Measurements from ENCODE around the gene SPIN1. TPM values are rescaled to one million over a fixed set of nuclear protein-coding genes. Genes with fewer than 3 reads are reported as not detected.

The SPIN1 gene
- polyA plus RNA-seq, 2 donors = 13.9 to 17.7 TPM

DNA sequence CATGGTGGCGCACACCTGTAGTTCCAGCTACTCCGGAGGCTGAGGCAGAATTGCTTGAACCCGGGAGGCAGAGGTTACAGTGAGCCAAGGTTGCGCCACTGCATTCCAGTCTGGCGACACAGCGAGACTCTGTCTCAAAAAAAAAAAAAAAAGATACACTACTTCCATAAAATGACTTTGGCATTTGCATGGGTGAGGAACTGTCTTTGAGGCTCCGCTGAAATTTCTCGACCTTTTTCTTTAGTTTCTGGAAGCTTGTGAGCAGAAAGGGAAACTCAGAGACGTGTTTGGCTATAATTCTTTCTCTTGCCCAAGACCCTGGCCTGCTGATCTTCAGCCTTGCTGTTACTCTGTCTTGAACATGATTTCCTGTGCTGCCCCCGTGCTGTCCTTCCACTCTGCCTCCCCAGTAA lies 37.3 kb downstream of the SPIN1 start:
- H3K27ac ChIP-seq (ENCODE audit: low read depth in 2 of 2, low read length in 1 of 2) = no peak overlapping the region

DNA sequence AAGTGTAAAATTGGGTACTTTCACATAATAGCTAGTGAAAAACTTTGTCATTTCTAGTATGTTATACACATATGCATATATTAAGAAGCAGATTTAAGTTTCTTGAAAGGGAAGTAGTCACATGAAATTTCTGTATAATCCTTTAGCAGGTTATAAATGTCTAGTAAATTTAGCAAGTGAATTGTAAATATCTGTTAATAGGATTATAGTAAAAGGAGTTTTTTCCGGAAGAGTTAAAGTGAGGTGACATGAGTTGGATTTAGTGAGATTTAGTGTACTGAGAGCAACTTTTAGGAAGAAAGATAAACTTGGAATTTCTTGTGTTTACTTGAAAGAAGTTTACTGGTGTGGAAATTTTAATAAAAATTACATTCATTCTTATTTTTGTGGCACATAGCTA lies 38.4 kb downstream of the SPIN1 start:
- WGBS, 2 donors = 72 to 74% methylated on average over 1 of the region's 1 CpG
- peaks cover 0 to 6% of the 10 kb centered on the region in 2 donors for H3K36me3 ChIP-seq (ENCODE audit: control insufficient read depth in 2 of 2, insufficient read depth in 2 of 2, low read length in 1 of 2)

More for the DNA sequence above, 37.3 kb downstream of the SPIN1 start:
- Histone ChIP-seq H3K4me3 (ENCODE audit: low read depth in 1 of 2, low read length in 2 of 2) (no peak overlapping the region), H3K9me3 (ENCODE audit: control insufficient read depth in 2 of 2, insufficient read depth in 1 of 2, low read depth in 1 of 2, low read length in 1 of 2) (peaks cover 0 to 3% of the 10 kb centered on the region in 2 donors), H3K36me3 (ENCODE audit: control insufficient read depth in 2 of 2, insufficient read depth in 2 of 2, low read length in 1 of 2) (peaks cover 0 to 10% of the 10 kb centered on the region in 2 donors), H3K27me3 (ENCODE audit: control insufficient read depth in 1 of 2, insufficient read depth in 2 of 2, low read length in 2 of 2) (no peaks in the 10 kb centered on the region), H3K4me1 (ENCODE audit: control insufficient read depth in 2 of 2, insufficient read depth in 2 of 2, low read length in 1 of 2) (peaks cover 0 to 2% of the 10 kb centered on the region in 2 donors)
- 76 to 80% methylated on average over 10 of the region's 10 CpGs for WGBS, 2 donors

DNA sequence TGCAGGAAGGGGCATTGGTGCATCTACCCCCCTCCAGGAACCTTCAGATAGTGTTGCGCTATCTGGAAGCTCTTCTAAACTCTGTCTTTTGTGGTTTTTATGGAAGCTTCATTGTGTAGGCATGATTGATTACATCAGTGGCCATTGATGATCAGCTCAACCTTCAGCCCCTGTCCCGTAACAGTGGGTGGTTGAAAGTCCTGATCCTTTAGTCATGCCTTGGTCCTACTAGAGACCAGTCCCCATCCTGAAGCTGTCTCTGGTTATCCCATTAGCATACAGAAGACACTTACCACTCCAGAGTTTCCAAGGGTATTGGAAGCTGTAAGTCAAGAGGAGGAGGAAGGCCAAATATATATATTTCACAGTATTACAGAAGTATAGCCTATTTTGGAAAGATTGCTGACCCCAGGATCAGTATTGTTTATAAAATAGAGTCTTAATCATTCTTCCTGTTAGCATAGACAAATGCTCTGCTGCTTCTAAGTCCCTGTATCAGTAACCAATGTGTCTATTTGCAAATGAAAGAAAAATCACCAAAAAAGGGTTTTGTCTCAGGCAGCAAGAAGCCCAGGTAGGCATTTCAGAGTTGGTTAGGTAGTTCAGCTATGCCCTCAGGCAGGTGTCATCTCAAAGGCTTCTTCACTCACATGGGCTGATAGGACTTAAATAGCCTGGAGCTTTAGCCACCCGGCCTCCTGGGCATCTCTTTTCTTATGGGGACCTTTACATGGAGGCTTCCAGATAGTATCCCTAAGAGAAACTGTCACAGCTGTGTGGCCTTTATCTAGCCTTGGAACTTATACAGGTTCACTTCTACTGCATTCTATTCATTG lies 41.6 kb downstream of the SPIN1 start:
- peaks cover 0 to 3% of the 10 kb centered on the region in 2 donors for H3K36me3 ChIP-seq (ENCODE audit: control insufficient read depth in 2 of 2, insufficient read depth in 2 of 2, low read length in 1 of 2)

More for the DNA sequence above, 38.4 kb downstream of the SPIN1 start:
- H3K4me1 ChIP-seq (ENCODE audit: control insufficient read depth in 2 of 2, insufficient read depth in 2 of 2, low read length in 1 of 2) = peaks cover 0 to 2% of the 10 kb centered on the region in 2 donors
- no peak overlapping the region for H3K27ac ChIP-seq (ENCODE audit: low read depth in 2 of 2, low read length in 1 of 2)
- H3K9me3 ChIP-seq (ENCODE audit: control insufficient read depth in 2 of 2, insufficient read depth in 1 of 2, low read depth in 1 of 2, low read length in 1 of 2) = no peaks in the 10 kb centered on the region
- H3K27me3 ChIP-seq (ENCODE audit: control insufficient read depth in 1 of 2, insufficient read depth in 2 of 2, low read length in 2 of 2) = no peaks in the 10 kb centered on the region
- no peak overlapping the region for H3K4me3 ChIP-seq (ENCODE audit: low read depth in 1 of 2, low read length in 2 of 2)

DNA sequence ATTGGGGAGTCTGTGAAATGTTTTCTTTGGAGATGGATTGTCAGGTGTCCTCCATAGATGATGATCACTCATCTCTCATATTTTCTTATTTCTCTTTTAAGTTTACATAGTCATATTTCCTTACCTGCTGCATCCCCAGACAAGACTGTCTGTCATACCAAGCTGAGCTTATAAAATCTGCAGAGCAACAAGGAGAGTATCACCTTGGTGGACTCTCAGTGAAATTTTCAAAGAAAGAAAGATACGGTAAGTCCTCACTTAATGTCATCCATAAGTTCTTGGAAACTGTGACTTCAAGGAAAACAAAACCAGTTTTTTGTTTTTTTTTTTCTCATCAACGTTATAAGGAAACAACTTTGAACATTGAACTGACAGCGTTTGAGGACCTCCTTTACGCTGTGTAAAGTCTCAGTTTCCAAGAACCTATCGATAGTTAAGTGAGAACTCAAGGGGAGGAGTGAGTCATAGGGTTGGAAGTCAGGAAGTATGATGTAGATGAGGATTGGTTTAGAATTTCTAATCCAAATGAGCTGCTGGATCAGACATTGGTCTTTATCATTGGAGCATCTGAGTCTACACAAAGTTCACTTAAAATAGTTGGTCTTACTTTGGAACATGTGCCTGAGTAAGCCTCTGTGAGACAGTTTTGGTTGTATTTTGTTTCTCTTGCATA lies 45.5 kb downstream of the SPIN1 start:
- Histone ChIP-seq H3K27me3 (ENCODE audit: control insufficient read depth in 1 of 2, insufficient read depth in 2 of 2, low read length in 2 of 2) (no peaks in the 10 kb centered on the region), H3K27ac (ENCODE audit: low read depth in 2 of 2, low read length in 1 of 2) (no peak overlapping the region), H3K4me1 (ENCODE audit: control insufficient read depth in 2 of 2, insufficient read depth in 2 of 2, low read length in 1 of 2) (no peaks in the 10 kb centered on the region), H3K4me3 (ENCODE audit: low read depth in 1 of 2, low read length in 2 of 2) (no peak overlapping the region), H3K9me3 (ENCODE audit: control insufficient read depth in 2 of 2, insufficient read depth in 1 of 2, low read depth in 1 of 2, low read length in 1 of 2) (no peaks in the 10 kb centered on the region), H3K36me3 (ENCODE audit: control insufficient read depth in 2 of 2, insufficient read depth in 2 of 2, low read length in 1 of 2) (peaks cover 2 to 3% of the 10 kb centered on the region in 2 donors)
- WGBS, 2 donors = 77 to 86% methylated on average over 5 of the region's 5 CpGs

More for the DNA sequence above, 41.6 kb downstream of the SPIN1 start:
- Histone ChIP-seq H3K27me3 (ENCODE audit: control insufficient read depth in 1 of 2, insufficient read depth in 2 of 2, low read length in 2 of 2) (no peaks in the 10 kb centered on the region), H3K27ac (ENCODE audit: low read depth in 2 of 2, low read length in 1 of 2) (no peak overlapping the region), H3K4me3 (ENCODE audit: low read depth in 1 of 2, low read length in 2 of 2) (no peak overlapping the region), H3K9me3 (ENCODE audit: control insufficient read depth in 2 of 2, insufficient read depth in 1 of 2, low read depth in 1 of 2, low read length in 1 of 2) (no peaks in the 10 kb centered on the region), H3K4me1 (ENCODE audit: control insufficient read depth in 2 of 2, insufficient read depth in 2 of 2, low read length in 1 of 2) (peaks cover 0 to 2% of the 10 kb centered on the region in 2 donors)
- 89 to 92% methylated on average over 3 of the region's 3 CpGs for WGBS, 2 donors

DNA sequence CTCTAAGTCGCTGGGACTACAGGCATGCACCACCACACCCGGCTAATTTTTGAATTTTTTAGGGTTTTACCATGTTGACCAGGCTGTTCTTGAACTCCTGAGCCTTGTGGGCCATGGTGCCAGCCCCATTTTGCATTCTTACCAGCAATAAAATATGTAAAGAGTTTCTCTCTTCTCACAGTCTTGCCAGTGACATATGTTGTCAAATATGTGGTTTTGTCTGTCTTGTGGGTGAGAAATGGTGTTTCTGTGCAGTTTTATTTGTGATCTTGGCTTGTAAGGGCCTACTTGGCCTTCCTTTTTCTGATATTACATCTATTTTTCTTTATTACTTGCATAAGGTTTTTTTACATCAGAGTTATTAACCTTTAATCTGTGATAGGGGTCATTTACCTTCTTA lies 47.1 kb downstream of the SPIN1 start:
- no peaks in the 10 kb centered on the region for H3K27me3 ChIP-seq (ENCODE audit: control insufficient read depth in 1 of 2, insufficient read depth in 2 of 2, low read length in 2 of 2)
- peaks cover 0 to 3% of the 10 kb centered on the region in 2 donors for H3K36me3 ChIP-seq (ENCODE audit: control insufficient read depth in 2 of 2, insufficient read depth in 2 of 2, low read length in 1 of 2)
- H3K9me3 ChIP-seq (ENCODE audit: control insufficient read depth in 2 of 2, insufficient read depth in 1 of 2, low read depth in 1 of 2, low read length in 1 of 2) = no peaks in the 10 kb centered on the region
- 93 to 98% methylated on average over 2 of the region's 2 CpGs for WGBS, 2 donors
- no peak overlapping the region for H3K4me3 ChIP-seq (ENCODE audit: low read depth in 1 of 2, low read length in 2 of 2)
- no peak overlapping the region for H3K27ac ChIP-seq (ENCODE audit: low read depth in 2 of 2, low read length in 1 of 2)
- H3K4me1 ChIP-seq (ENCODE audit: control insufficient read depth in 2 of 2, insufficient read depth in 2 of 2, low read length in 1 of 2) = no peaks in the 10 kb centered on the region

DNA sequence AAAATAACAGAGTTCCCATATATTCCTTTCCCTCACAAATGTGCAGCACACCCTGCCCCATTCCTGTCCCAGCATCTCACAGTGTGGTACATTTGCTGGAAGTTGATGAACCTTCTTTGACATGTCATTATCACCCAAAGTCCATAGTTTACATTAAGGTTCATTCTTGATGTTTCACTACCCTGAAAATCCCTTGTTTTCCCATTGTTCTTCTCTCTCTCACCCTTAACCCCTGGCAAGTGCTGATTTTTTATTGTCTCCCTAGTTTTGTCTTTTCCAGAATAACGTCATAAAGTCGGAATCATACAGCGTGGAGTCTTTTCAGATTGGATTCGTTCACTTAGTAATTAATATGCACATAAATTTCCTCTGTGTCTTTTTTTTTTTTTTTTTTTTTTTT lies 48.1 kb downstream of the SPIN1 start:
- H3K4me1 ChIP-seq (ENCODE audit: control insufficient read depth in 2 of 2, insufficient read depth in 2 of 2, low read length in 1 of 2) = no peaks in the 10 kb centered on the region
- H3K4me3 ChIP-seq (ENCODE audit: low read depth in 1 of 2, low read length in 2 of 2) = no peak overlapping the region
- H3K36me3 ChIP-seq (ENCODE audit: control insufficient read depth in 2 of 2, insufficient read depth in 2 of 2, low read length in 1 of 2) = peaks cover 0 to 3% of the 10 kb centered on the region in 2 donors
- no peak overlapping the region for H3K27ac ChIP-seq (ENCODE audit: low read depth in 2 of 2, low read length in 1 of 2)
- WGBS, 2 donors = 98 to 100% methylated on average over 4 of the region's 4 CpGs
- H3K27me3 ChIP-seq (ENCODE audit: control insufficient read depth in 1 of 2, insufficient read depth in 2 of 2, low read length in 2 of 2) = no peaks in the 10 kb centered on the region
- no peaks in the 10 kb centered on the region for H3K9me3 ChIP-seq (ENCODE audit: control insufficient read depth in 2 of 2, insufficient read depth in 1 of 2, low read depth in 1 of 2, low read length in 1 of 2)

DNA sequence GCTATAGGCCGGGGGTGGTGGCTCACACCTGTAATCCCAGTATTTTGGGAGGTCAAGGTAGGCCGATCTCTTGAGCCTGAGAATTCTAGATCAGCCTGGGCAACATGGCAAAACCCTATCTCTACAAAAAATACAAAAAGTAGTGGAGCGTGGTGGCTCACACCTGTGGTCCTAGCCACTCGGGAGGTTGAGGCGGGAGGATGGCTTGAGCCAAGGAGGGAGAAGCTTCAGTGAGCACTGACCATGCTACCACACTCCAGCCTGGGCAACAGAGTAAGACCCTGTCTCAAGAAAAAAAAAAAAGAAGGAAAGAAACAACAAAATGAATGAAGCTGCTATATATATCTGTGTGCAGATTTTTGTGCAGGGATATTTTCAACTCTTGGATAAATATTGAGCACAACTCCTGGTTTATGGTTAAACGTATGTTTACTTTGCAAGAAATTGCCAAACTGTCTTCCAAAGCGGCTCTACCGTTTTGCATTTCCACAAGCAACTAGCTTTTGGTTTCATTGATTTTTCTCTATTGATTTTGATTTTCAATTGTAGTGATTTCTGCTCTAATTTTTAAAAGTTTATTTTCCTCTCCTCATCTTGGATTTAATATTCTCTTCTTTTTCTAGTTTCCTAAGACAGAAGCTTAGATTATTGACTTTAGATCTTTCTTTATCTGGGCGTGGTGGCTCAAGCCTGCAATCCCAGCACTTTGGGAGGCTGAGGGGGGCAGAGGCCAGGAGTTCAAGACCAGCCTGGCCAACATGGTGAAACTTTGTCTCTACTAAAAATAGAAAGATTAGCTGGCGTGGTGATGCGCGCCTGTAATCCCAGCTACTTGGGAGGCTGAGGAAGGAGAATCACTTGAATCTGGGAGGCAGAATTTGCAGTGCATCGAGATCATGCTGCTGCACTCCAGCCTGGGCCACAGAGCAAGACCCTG lies 49.2 kb downstream of the SPIN1 start:
- 94 to 98% methylated on average over 13 of the region's 13 CpGs for WGBS, 2 donors
- H3K9me3 ChIP-seq (ENCODE audit: control insufficient read depth in 2 of 2, insufficient read depth in 1 of 2, low read depth in 1 of 2, low read length in 1 of 2) = no peaks in the 10 kb centered on the region
- H3K4me3 ChIP-seq (ENCODE audit: low read depth in 1 of 2, low read length in 2 of 2) = no peak overlapping the region
- peaks cover 0 to 3% of the 10 kb centered on the region in 2 donors for H3K36me3 ChIP-seq (ENCODE audit: control insufficient read depth in 2 of 2, insufficient read depth in 2 of 2, low read length in 1 of 2)
- no peaks in the 10 kb centered on the region for H3K27me3 ChIP-seq (ENCODE audit: control insufficient read depth in 1 of 2, insufficient read depth in 2 of 2, low read length in 2 of 2)
- no peaks in the 10 kb centered on the region for H3K4me1 ChIP-seq (ENCODE audit: control insufficient read depth in 2 of 2, insufficient read depth in 2 of 2, low read length in 1 of 2)
- no peak overlapping the region for H3K27ac ChIP-seq (ENCODE audit: low read depth in 2 of 2, low read length in 1 of 2)

DNA sequence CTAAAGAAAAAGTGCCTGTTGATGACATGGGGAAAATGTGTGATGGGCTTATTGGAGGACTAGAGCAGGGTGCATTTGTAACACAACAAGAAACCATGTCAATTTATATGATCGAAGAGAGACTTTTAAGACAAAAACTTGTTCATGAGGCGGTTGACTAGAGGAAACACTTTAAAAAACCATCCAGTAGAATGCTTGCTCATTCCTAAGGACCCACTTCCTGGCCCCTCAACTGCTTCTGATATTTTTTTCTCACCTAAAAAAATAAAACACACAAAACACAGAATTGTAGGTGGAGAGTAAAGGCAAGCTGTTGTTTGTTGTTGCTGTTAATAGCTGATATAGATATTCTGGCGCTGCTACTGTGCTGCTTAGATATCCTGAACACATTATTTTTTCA lies 50.6 kb downstream of the SPIN1 start:
- H3K36me3 ChIP-seq (ENCODE audit: control insufficient read depth in 2 of 2, insufficient read depth in 2 of 2, low read length in 1 of 2) = peaks cover 0 to 5% of the 10 kb centered on the region in 2 donors
- 90 to 94% methylated on average over 3 of the region's 3 CpGs for WGBS, 2 donors

More for the DNA sequence above, 50.6 kb downstream of the SPIN1 start:
- H3K27me3 ChIP-seq (ENCODE audit: control insufficient read depth in 1 of 2, insufficient read depth in 2 of 2, low read length in 2 of 2) = no peaks in the 10 kb centered on the region
- no peak overlapping the region for H3K4me3 ChIP-seq (ENCODE audit: low read depth in 1 of 2, low read length in 2 of 2)
- no peaks in the 10 kb centered on the region for H3K4me1 ChIP-seq (ENCODE audit: control insufficient read depth in 2 of 2, insufficient read depth in 2 of 2, low read length in 1 of 2)
- no peaks in the 10 kb centered on the region for H3K9me3 ChIP-seq (ENCODE audit: control insufficient read depth in 2 of 2, insufficient read depth in 1 of 2, low read depth in 1 of 2, low read length in 1 of 2)
- H3K27ac ChIP-seq (ENCODE audit: low read depth in 2 of 2, low read length in 1 of 2) = no peak overlapping the region
